ENCODE results near the gene TMC5.
"Not testable (repeated sequence)": the region's sequence is repeated elsewhere in the genome, so short reads cannot be mapped to it uniquely, and the experiment has no call there.

TMC5 gene

GRCh38 chr16:19406891-19407491 lies 10.7 kb upstream of the TMC5 start:
- DNase-seq (ENCODE audit: extremely low read depth in 1 of 2, low read depth in 1 of 2) = no peak

GRCh38 chr16:19410435-19411171 lies 7.1 kb upstream of the TMC5 start:
- no peak for DNase-seq (ENCODE audit: extremely low read depth in 1 of 2, low read depth in 1 of 2)

DNA sequence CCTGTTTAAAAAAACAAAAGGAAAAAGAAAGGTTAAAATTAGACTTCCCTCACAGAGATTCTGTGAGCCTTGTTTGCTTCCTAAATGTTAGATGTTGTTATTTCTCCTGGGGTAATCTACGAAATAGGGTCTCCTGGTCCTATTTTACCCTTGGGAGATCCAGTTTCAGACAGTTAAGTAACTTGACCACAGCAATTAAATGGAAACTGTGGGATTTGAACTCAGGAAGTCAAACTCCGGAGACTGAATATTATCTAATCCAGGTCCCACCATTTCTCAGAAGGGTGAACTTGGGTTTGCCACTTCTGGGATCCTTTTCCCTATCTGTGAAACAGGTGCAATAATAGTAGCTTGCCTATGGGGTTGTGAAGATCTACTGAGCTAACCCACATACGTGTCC lies 6.4 kb upstream of the TMC5 start:
- no peak for DNase-seq (ENCODE audit: extremely low read depth in 1 of 2, low read depth in 1 of 2)

- not testable (repeated sequence) for DNase-seq (ENCODE audit: extremely low read depth in 1 of 2, low read depth in 1 of 2)
Observed at GRCh38 chr16:19412055-19412454, 5.6 kb upstream of the TMC5 start.

DNA sequence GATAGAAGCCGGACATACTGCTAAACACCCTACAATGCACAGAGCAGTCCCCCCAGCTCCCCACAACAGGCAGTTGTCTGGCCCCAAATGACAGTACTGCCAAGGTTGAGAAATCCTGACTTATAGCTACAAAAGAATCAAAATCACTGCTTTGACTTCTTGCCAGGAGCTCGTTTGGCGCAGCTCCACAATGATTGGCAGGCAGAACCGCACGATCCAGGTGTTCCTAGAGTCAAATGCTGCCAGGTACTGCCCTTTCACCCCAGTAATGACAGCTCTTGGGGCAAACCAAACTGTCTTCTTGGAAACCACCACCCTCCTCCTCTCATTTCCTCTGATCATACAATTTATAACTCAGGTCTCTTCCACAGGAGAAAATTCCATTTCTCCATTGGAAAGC lies 2.2 kb upstream of the TMC5 start:
- no peak for DNase-seq (ENCODE audit: extremely low read depth in 1 of 2, low read depth in 1 of 2)

GRCh38 chr16:19415918-19416317 lies 1.8 kb upstream of the TMC5 start:
- no peak for DNase-seq (ENCODE audit: extremely low read depth in 1 of 2, low read depth in 1 of 2)

- DNase-seq (ENCODE audit: extremely low read depth in 1 of 2, low read depth in 1 of 2) = no peak
Observed at GRCh38 chr16:19418200-19418599, 517 bp downstream of the TMC5 start.

DNA sequence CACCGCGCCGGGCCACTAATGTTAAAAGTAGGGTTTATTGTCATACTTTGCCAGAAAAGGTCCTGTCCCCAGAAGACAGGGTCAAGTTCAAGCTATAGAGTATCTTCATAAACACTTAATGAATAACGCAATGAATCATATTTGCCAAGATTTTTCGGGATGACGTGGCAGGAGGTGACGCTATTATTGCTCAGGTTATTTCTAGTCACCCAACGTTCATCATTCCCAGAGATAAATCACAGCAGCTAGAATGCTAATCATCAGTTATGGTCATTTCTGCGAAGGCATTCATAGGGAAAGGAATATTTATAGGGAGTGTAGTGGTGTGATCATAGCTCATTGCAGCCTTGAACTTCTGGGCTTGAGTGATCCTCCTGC lies 2.0 kb downstream of the TMC5 start:
- DNase-seq (ENCODE audit: extremely low read depth in 1 of 2, low read depth in 1 of 2) = no peak

DNA sequence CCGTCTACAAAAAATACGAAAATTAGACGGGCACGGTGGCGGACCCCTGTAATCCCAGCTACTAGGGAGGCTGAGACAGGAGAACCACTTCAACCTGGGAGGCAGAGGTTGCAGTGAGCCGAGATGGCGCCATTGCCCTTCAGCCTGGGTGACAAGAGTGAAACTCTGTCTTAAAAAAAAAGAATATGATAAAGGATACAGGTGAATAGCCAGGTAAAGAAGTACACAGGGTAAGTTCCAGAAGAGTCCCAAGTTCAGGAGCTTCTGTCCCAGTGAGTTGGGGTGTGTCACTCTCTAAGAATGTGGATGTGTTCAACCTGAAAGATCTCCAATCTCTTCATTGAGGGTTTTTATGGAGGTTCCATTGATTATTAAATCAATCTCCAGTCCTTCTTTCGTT lies 6.8 kb downstream of the TMC5 start:
- DNase-seq (ENCODE audit: extremely low read depth in 1 of 2, low read depth in 1 of 2) = no peak

GRCh38 chr16:19430345-19430744 lies 12.7 kb downstream of the TMC5 start:
- DNase-seq (ENCODE audit: extremely low read depth in 1 of 2, low read depth in 1 of 2) = no peak

- DNase-seq (ENCODE audit: extremely low read depth in 1 of 2, low read depth in 1 of 2) = no peak
Observed at GRCh38 chr16:19431636-19432340, 14.1 kb downstream of the TMC5 start.

DNA sequence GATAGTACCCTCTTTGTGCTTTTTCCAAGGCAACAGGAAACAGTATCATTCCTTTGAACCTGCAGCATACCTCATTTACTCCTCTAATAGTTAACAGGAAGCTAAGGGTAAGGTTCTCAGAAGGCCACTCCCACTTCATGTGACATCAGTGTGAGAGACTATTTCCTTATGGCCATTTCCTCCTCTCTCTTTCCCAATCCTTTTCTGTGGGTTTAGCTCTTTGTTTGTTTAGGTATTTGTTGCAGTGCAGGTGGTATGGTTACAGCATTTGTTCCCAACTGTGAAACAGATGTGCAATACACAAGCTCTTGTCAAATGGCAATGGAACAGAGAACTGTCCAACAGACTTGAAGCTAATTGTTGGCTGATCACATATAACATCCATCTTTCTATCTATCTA lies 14.7 kb downstream of the TMC5 start:
- DNase-seq (ENCODE audit: extremely low read depth in 1 of 2, low read depth in 1 of 2) = no peak

DNA sequence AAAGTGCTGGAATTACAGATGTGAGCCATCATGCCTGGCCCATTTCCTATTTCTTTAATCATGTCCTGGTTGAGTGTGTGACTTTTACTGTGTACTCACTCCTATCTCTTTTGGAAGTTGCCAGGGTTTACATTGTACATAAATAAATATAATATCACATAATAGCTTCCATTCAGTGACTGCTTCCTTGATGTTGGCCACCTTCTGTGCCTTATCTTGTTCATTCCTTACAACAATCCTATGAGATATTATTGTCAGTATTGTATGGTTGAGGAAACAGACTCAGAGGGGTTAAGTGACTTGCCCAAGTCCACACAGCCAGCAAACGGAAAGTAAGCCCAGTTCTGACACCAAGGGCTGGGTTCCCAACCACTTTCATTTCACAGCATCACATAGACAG lies 16.9 kb downstream of the TMC5 start:
- no peak for DNase-seq (ENCODE audit: extremely low read depth in 1 of 2, low read depth in 1 of 2)

DNA sequence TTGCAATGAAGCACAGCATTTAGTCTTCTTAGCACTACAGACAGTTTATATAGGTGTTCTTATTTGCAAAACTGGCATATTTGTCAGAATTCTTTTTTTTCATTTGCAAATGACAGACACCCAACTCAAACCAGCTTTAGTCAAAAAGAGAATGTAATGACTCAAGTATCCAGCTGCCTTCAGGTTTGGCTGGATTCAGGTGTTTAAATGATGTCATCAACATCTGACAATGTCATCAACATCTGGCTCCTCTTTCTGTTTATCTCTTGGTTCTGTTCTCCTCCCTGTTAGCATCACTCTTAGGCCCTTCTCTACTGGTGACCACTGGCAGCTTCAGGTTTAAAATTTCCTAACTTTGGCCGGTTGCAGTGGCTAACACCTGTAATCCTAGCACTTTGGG lies 18.9 kb downstream of the TMC5 start:
- no peak for DNase-seq (ENCODE audit: extremely low read depth in 1 of 2, low read depth in 1 of 2)

GRCh38 chr16:19437280-19437679 lies 19.6 kb downstream of the TMC5 start:
- no peak for DNase-seq (ENCODE audit: extremely low read depth in 1 of 2, low read depth in 1 of 2)

DNA sequence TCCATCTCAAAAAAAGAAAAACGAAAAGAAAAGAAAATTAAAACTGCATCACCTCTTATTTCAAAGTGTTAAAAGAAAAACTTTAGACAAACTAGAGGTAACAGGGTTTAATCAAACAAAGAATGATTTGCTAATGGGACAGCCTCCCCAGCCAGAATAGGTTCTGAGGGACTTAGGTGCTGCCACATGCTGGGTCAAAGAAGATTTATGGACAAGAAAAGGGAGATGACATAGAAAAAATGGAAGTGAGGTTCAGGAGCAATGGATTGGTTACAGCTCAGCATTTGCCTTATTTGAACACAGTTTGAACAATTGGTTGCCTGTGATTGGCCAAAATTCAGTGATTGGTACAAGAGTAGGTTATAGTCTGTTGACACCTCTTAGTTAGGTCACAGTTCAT lies 21.1 kb downstream of the TMC5 start:
- DNase-seq (ENCODE audit: extremely low read depth in 1 of 2, low read depth in 1 of 2) = no peak

DNA sequence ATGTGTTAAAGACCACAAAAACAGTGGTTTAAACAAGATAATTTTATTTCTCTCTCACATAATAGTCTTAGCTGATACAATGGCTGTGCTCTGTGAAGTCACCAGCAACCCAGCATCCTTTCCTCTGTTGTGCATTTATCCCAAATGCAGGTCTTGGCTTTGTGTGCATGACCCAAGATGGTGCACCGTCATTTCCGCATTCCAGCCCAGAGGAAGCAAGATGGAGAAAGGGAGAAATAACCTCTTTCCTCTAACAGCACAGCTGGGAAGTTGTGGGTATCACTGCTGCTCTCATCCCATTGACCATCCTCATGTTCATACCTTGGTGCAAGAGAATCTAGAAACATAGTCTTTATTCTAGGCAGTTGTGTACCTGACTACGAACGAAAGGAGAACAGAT lies 21.8 kb downstream of the TMC5 start:
- no peak for DNase-seq (ENCODE audit: extremely low read depth in 1 of 2, low read depth in 1 of 2)

DNA sequence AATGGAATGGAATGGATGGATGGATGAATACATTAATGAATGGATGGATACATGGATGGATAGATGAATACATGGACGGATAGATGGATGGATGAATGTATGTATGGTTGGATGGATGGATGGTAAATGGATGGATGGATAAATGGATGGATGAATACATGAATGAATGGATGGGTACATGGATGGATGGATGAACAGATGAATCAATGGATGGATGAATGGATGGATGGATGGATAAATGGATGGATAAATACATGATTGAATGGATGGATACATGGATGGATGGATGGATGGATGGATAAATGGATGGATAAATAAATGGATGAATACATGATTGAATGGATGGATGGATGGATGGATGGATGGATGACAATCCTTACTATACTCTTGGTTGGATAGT lies 26.0 kb downstream of the TMC5 start:
- no peak for DNase-seq (ENCODE audit: extremely low read depth in 1 of 2, low read depth in 1 of 2)

DNA sequence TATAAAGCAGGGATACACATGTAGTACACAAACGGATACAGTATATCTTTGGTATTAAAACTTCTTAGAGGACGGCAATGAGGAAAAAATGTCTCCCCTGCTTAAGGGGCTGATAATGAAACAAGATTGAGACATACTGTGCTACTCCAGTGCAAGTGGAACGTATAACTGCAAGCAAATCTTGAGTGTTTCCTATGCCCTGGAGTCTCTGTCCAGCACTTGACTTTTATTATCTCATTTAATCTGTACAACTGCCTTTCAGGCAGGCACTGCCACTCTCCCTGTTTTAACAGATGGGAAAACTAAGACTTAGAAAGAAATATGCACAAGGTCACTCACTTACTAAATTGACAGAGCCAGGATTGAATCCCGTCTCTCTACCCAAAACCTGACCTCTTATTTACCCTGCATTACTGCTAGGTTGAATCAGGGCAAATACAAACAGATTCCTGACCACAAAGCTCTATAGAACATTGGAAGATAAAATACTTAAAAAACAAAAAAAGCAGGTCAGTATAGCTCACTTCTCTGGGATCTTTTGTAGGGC lies 28.7 kb downstream of the TMC5 start:
- DNase-seq (ENCODE audit: extremely low read depth in 1 of 2, low read depth in 1 of 2) = no peak

GRCh38 chr16:19446886-19447285 lies 29.2 kb downstream of the TMC5 start:
- DNase-seq (ENCODE audit: extremely low read depth in 1 of 2, low read depth in 1 of 2) = no peak

GRCh38 chr16:19450186-19450585 lies 32.5 kb downstream of the TMC5 start:
- no peak for DNase-seq (ENCODE audit: extremely low read depth in 1 of 2, low read depth in 1 of 2)
